Stimulated activated CD4-positive, alpha-beta T cell treated with anti-CD3 and anti-CD28 coated beads, Interleukin-15, amount 100 ng/mL, for 48 hours (primary cell): ENCODE results near the gene BCAS4.
"Not testable (repeated sequence)": the region's sequence is repeated elsewhere in the genome, so short reads cannot be mapped to it uniquely, and the experiment has no call there.

Experiments
- DNase-seq, 2 donors: peaks; one replicate each; pipeline ENCODE4 v3.0.0-alpha.2; 2020; ENCODE audit warnings: low read depth in 2 of 2

BCAS4 gene

GRCh38 chr20:50794846-50795634 is at the start of gene BCAS4:
Gene BCAS4 (plus strand): TSS chr20:50795061. CDS start chr20:50795084, 23 bp downstream.
- peak; percentile 56 to 79 for DNase-seq

DNA sequence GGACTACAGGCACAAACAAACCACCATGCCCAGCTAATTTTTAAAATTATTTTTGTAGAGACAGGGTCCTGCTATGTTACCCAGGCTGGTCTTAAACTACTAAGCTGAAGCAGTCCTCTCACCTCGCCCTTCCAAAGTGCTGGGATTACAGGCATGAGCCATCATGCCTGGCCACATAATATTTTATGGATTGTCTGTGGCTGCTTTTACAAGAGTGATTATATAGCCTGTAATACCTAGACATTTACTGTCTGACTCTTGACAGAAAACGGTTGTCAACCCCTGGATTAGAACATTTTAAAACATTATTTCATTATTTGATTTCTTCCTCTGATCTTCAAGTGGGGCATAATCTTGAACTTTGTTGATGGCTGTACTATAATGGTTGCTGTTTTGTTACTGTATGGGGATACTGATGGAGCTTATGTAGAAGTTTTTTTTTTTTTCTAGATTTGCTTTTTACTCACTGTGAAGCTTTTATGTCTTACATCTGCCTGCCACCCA is 49.2 kb upstream of the BCAS4 start:
- DNase-seq = no peak

DNA sequence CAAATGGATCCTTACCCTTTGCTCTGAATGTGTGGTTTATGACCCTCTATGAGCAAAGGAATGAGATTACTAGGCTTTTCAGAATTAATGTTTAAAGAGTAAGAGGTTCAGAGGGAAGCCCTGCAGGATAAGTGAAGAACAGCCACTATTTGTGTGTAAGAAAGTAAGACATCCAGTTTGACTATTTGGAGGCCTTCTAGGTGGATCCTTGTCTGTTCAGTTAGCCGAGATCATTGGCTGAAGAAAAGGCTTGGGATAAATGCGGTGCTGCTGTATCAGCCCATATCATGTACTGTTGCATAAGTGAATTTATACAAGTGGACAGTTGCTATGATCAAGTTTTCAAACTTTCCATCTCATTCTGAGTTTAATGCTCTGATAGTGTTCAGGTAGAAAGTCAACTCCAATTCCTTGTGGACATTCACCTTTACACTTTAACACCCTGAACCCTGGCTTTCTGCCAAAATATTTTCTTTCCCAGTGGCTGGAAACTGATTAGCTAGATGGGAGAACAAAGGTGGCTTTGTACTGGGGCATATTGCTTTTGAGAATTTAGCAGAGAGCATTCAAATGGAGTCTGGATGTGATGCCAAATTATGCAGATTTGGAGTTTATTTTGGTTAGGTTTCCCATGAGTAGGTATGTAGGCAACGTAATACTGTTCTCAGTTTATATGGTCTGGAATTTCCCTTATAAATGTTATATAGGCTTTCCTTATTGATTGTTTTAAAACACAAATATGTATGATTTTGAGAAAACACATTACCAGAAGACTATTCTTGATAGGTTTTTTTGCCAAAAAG is 48.5 kb upstream of the BCAS4 start:
- DNase-seq = no peak

- DNase-seq = no peak
These were observed 47.6 kb upstream of the BCAS4 start for GRCh38 chr20:50747275-50747674.

DNA sequence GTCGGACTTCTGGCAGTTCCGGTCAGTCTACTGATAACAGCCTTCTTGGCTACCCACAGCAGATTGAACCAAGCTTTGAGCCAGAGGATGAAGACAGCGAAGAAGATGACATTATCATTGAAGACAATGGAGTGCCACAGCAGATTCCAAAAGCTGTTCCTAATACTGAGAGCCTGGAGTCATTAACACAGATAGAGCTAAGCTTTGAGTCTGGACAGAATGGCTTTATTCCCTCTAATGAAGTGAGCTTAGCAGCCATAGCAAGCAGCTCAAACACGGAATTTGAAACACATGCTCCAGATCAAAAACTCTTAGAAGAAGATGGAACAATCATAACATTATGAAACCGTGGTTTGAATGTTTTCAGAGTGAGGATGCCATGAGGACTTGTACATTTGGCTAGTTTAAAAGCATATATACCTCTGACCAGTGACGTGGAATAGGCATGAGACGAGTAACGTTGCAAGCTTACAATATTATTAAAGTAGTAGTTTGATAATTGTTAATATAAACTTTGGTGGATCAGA is 44.7 kb upstream of the BCAS4 start:
- DNase-seq = no peak

DNA sequence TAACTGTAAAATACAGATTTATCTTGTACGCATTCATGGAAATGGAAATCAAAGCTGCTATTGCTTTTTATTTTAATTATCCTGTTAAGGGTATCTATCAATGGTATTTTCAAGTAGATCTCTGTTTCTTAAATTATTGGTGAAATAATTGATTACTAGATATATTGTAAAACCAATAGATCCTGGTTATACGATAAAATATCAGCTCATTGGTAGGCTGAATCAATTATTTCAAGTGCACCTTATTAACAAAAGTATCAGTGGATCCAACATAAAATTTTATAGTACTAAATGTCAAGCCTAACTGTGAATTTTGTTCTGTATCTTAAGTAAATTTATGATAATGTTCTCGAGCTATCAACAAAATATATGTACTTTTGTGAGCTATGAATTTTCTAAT is 41.7 kb upstream of the BCAS4 start:
- no peak for DNase-seq

DNA sequence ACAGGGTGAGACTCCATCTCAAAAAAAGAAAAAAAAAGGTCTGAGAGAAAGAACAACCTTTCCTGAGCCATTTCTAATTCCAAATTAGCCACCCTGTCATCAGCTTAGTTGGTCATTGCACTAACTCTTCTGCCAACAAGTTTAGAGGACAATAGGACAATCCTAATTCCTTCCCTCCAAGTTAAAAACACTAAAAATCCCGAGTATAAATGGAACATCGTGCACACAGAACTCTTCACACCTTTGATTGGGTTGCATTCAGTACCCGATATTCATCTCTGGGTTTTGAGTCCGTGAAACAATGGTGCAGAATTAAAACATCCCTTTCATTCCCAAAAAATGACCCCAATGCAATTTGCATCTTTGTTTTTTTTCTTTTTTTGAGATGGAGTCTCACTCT is 40.4 kb upstream of the BCAS4 start:
- no peak for DNase-seq

DNA sequence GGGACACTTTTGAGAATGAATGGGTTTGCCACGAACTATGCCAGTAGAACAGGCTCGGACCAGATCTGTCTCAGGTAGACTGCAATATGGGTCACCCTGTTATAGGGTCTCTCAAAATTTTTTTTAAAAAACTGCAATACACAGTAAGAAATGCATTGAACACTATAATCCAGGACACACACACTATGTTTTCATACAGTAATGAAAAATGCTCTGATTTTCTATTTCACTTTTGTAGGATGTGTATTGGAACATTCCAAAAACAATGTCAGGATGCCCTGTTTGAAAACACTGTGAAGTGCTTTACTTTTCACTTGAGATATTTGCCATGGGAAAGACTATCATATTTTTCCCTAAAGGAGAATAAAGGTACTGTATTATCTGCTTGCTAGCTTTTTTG is 38.4 kb upstream of the BCAS4 start:
- no peak for DNase-seq

DNA sequence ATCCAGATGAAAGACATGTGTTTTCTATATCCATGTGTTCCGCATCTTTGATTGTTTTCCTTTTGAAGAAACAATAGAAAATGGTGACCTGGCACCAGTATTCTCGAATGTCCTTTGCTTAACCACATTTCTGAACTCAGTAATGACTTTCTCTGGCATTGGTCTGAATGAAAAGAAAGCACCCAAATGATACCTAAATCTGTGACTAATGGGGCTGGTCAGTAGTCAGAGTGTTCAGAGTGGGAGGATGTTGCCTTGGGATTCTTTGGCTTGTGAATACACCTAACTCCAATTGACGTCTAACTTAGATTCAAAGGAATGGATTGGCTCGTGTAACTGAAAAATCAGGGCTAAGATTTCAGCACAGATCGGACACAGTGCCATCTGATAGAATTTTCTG is 36.4 kb upstream of the BCAS4 start:
- DNase-seq = no peak

DNA sequence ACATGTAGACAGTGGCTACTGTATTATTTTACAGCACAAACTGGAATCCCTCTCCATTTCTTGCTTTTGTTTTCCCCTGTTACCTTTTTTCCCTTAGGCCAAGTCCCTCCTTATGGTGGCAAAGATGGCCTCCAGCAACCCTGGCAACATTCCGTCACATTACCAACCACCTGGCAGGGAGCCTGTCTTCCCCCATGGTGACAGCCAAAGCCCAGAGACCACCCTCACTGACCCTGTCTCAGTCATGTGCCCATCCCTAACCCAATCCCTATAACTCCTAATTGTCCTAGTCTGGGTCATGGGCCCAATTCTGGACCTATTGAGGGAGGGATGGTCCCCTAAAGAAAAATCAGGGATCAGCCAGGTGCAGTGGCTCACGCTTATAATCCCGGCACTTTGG is 35.9 kb upstream of the BCAS4 start:
- no peak for DNase-seq

DNA sequence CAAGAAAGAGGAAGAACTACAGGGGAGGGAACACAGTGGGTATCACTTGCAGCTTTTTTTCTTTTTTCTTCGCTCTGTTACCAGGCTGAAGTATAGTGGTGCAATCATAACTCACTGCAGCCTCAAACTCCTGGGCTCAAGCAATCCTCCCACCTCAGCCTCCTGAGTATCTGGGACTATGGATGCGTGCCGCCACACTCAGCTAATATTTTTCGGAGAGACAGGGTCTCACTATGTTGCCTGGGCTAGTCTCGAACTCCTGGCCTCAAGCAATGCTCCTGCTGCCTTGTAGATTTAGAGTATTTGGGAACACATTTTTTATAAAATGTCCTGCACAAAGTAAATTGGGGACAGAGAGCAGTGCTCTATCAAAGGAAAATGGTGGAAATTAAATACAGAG is 35.2 kb upstream of the BCAS4 start:
- DNase-seq = no peak

- no peak for DNase-seq
These were observed 32.8 kb upstream of the BCAS4 start for GRCh38 chr20:50762045-50762422.

- DNase-seq = no peak
These were observed 32.2 kb upstream of the BCAS4 start for GRCh38 chr20:50762435-50763220.

DNA sequence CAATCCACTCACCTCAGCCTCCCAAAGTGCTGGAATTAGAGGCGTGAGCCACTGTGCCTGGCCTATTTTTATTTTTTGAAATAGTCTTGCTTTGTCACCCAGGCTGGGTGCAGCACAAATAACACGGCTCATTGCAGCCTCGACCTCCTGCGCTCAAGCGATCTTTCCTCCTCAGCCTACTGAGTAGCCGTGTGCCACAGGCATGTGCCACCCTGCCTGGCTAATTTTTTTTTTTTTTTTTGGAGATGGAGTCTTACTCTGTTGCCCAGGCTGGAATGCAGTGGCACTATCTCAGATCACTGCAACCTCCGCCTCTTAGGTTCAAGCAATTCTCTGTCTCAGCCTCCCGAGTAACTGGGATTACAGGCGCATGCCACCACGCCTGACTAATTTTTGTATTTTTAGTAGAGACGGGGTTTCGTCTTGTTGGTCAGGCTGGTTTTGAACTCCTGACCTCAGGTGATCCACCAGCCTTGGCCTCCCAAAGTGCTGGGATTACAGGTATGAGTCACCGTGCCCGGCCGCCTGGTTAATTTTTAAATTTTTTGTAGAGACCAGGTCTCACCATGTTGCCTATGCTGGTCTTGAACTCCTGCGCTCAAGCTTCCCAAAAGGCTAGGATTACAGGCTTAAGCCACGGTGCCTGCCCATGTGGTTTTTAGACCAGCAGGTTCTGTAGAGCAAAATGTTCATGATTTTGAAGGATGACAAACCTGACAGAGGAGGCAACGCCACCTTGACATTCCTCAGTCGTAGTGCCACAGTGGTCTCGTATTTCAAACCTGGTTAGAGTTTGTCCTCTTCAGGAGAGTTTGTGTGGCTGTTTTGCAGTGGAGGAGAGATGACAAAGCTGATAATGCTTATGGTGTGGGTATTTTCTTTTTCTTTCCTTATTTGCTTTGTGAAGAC is 31.1 kb upstream of the BCAS4 start:
- DNase-seq = not testable (repeated sequence)

GRCh38 chr20:50765251-50765650 is 29.6 kb upstream of the BCAS4 start:
- not testable (repeated sequence) for DNase-seq

DNA sequence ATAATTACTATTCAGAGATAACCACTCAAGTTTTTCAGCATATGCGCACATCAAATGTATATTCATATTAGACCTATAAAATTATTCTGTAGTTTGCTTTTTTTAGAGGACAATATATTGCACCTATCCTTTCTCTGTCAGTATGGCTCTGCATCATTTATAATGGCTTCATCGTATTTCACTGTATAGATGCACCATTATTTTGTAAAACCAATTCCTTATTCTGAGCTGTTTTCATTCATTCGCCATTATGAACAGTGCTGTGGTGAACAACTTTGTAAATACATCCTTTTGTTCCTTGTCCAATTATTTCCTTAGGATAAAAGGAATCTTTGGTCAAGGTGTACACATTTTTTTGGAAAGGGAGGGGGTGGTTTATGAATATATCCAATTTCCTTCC is 29.2 kb upstream of the BCAS4 start:
- no peak for DNase-seq

GRCh38 chr20:50766955-50767809 is 27.7 kb upstream of the BCAS4 start:
- DNase-seq = not testable (repeated sequence)

DNA sequence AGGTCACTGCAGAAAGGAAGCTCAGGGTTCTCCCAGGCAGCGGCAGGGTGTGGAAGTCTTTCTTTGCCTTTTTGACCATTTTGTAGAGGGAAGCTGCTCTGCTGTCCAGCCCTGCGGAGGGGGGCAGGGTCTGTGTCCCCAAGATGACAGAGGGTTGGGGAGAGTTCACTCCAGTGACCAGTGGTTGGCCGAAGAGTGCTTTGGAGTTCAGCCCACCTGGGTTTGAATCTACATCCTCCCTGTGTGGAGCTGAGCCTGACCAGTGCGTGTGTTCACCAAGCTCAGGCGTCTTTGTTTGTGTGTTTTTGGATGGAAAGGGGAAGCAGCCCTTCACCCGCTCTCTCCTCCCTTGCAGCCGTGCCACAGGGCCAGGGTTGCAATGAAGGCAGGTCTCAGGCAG is 25.9 kb upstream of the BCAS4 start:
- DNase-seq = not testable (repeated sequence)

DNA sequence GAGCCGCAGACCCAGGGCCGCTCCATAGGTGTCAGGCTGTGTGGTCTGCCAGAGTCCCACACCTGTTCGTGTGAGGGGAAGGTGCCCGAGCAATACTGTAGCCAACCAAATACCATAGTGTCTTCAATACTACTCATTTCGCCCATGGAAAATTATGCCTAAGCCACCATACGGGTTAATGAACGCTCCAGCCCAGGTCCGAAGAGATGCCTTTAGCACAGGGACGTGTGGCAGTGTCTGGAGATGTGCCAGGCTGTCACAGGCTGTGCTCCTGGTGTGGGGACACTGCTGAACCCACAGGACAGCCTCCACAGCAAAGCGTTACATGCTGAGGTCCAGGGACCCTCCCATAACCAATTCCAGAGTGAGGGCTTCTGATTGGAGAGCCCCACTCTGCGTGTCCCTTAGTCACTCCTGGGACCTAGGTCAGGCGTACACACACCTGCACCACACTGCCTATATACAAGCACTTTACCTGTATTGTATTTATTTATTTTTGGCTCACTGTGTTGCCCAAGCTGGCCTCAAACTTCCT is 25.2 kb upstream of the BCAS4 start:
- DNase-seq = not testable (repeated sequence)
